ENCODE measurements around the gene CTLA4. TPM values are rescaled to one million over a fixed set of nuclear protein-coding genes. Genes with fewer than 3 reads are reported as not detected.

CTLA4 gene
- total and polyA plus RNA-seq, 2 of the 4 experiments (the other 2 are of a cell fraction), result not detected

DNA sequence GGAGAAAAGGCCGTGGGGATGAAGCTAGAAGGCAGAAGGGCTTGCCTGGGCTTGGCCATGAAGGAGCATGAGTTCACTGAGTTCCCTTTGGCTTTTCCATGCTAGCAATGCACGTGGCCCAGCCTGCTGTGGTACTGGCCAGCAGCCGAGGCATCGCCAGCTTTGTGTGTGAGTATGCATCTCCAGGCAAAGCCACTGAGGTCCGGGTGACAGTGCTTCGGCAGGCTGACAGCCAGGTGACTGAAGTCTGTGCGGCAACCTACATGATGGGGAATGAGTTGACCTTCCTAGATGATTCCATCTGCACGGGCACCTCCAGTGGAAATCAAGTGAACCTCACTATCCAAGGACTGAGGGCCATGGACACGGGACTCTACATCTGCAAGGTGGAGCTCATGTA is 2.9 kb downstream of the CTLA4 start:
- Histone ChIP-seq H2AFZ (replicated peaks; ENCODE audit: low read length, poor library complexity) (no peak overlapping the region), H2BK120ac (ENCODE audit: low read depth, low read length) (no peak overlapping the region), H2BK15ac (ENCODE audit: low read depth, low read length) (no peak overlapping the region), H3K4me1 (ENCODE audit: control insufficient read depth, insufficient read depth, low read length) (no peaks in the 10 kb centered on the region), H3K18ac (ENCODE audit: low read depth, low read length) (no peak overlapping the region), H3K14ac (replicated peaks; ENCODE audit: low read depth, low read length) (no peak overlapping the region), H3K27ac (ENCODE audit: insufficient read depth, low read length) (no peak overlapping the region), H2AK9ac (replicated peaks; ENCODE audit: low read depth, low read length, poor library complexity) (no peak overlapping the region), H3K79me1 (ENCODE audit: low read depth in 1 of 2, low read length in 2 of 2) (no peaks in the 10 kb centered on the region), H4K5ac (ENCODE audit: low read depth, low read length) (no peak overlapping the region), H3K27me3 (ENCODE audit: control insufficient read depth, insufficient read depth, low read length) (peaks cover 33% of the 10 kb centered on the region), H3K9me3 (ENCODE audit: control insufficient read depth, insufficient read depth, low read length) (no peaks in the 10 kb centered on the region), H3K4me2 (ENCODE audit: low read depth, low read length) (no peak overlapping the region), H3K9me1 (ENCODE audit: insufficient read depth, low read length) (no peaks in the 10 kb centered on the region), H2BK5ac (ENCODE audit: low read depth, low read length, poor library complexity, severe bottlenecking) (no peak overlapping the region), H3K9ac (ENCODE audit: low read depth, low read length) (no peak overlapping the region), H3K4ac (ENCODE audit: low read depth, low read length) (no peak overlapping the region), H3K4me3 (ENCODE audit: insufficient read depth, low read depth, low read length) (no peak overlapping the region), H3K36me3 (ENCODE audit: control insufficient read depth, insufficient read depth, low read length) (no peaks in the 10 kb centered on the region), H2BK20ac (ENCODE audit: low read depth, low read length) (no peak overlapping the region), H2AK5ac (ENCODE audit: low read depth, low read length) (no peak overlapping the region), H4K8ac (ENCODE audit: low read depth in 2 of 2, low read length in 2 of 2) (no peak overlapping the region), H3K56ac (ENCODE audit: extremely low read depth, insufficient read depth, low read length) (no peak overlapping the region), H3K23ac (ENCODE audit: low read depth, low read length) (no peak overlapping the region), H4K91ac (ENCODE audit: insufficient read depth, low read depth, low read length) (no peak overlapping the region), H4K20me1 (ENCODE audit: insufficient read depth, low read length) (no peaks in the 10 kb centered on the region)
- TF ChIP-seq RAD21 (IDR thresholded peaks at IDR 0.05; ENCODE audit: low read length) (no peak), FOS (IDR thresholded peaks at IDR 0.05; ENCODE audit: low read depth, low read length) (no peak), SMC3 (IDR thresholded peaks at IDR 0.05; ENCODE audit: low read depth, low read length) (no peak), MAFK (IDR thresholded peaks at IDR 0.05; ENCODE audit: low read depth, low read length) (no peak), CEBPB (IDR thresholded peaks at IDR 0.05; ENCODE audit: low read depth, low read length) (no peak), RCOR1 (IDR thresholded peaks at IDR 0.05; ENCODE audit: insufficient replicate concordance, low read length) (no peak), MAZ (IDR thresholded peaks at IDR 0.05; ENCODE audit: borderline replicate concordance, low read depth, low read length) (no peak), BHLHE40 (IDR thresholded peaks at IDR 0.05; ENCODE audit: low read depth, low read length) (no peak)
- dilution Hi-C loops (cut with HindIII; ENCODE audit: low sequenced_read_pairs, unreplicated experiment) (no loop called here), in situ Hi-C loops (cut with MboI; ENCODE audit: low sequenced_read_pairs) (no loop called here), intact Hi-C loops (cut with micrococcal nuclease) (no loop called here)
- ATAC-seq (ENCODE audit: low read depth) (no peak), DNase-seq (no peak)
- no TSS peak for BruUV-seq (replicated peaks)
- POLR2A ChIA-PET (ENCODE audit: unreplicated experiment), result no interaction called here
- CTCF ChIA-PET, result no interaction called here
- 96% methylated on average over 4 of the region's 9 CpGs; no CpG with 5 or more reads in 1 of the 2 experiments for WGBS, 2 experiments (ENCODE audit: extremely low coverage in 2 of 2, insufficient read length in 1 of 2)
